ENCODE measurements around the gene SIGLEC7. TPM values are rescaled to one million over a fixed set of nuclear protein-coding genes. Genes with fewer than 3 reads are reported as not detected.

SIGLEC7 gene
- total RNA-seq, 4 donors from 2014 or later: not detected

DNA sequence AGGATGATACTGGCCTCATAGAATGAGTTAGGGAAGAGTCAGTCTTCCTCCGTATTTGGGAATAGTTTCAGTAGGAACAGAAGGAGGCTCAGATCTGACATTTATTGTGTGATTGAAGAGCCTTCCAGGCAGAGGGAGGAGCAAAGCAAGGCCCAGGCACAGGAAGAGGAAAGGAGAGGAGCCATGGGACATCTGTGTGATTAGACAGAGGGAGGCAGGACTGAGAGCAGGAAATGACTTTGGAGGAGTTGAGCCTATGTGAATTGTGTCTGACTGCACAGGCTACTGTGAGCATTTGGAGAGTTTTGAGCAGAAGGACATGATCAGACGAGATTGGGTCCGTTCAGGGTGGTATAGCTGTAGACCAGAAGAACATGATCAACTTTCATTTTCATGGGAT, 8.5 kb downstream of the SIGLEC7 start:
- Histone ChIP-seq H3K27ac (no peak overlapping the region), H3K9me3 (no peaks in the 10 kb centered on the region), H3K36me3 (no peaks in the 10 kb centered on the region), H3K4me1 (no peaks in the 10 kb centered on the region), H3K4me3 (no peak overlapping the region), H3K27me3 (peaks cover 8% of the 10 kb centered on the region)
- TF ChIP-seq POLR2AphosphoS5 (IDR thresholded peaks at IDR 0.05): no peak
- no peak for TF ChIP-seq EP300 (IDR thresholded peaks at IDR 0.05)
- TF ChIP-seq CTCF (IDR thresholded peaks at IDR 0.05): no peak
- no peak for TF ChIP-seq POLR2A (IDR thresholded peaks at IDR 0.05)
- no peak for DNase-seq (ENCODE audit: low spot score in 2 of 2)
- WGBS: 65% methylated on average over 3 of the region's 3 CpGs

GRCh38 chr19:51156710-51157109, 14.6 kb downstream of the SIGLEC7 start:
- DNase-seq (ENCODE audit: low spot score in 2 of 2): no peak
- no peak for TF ChIP-seq EP300 (IDR thresholded peaks at IDR 0.05)
- TF ChIP-seq POLR2A (IDR thresholded peaks at IDR 0.05): no peak
- TF ChIP-seq CTCF (IDR thresholded peaks at IDR 0.05): no peak
- no peak for TF ChIP-seq POLR2AphosphoS5 (IDR thresholded peaks at IDR 0.05)
- WGBS: 56% methylated on average over 2 of the region's 2 CpGs

DNA sequence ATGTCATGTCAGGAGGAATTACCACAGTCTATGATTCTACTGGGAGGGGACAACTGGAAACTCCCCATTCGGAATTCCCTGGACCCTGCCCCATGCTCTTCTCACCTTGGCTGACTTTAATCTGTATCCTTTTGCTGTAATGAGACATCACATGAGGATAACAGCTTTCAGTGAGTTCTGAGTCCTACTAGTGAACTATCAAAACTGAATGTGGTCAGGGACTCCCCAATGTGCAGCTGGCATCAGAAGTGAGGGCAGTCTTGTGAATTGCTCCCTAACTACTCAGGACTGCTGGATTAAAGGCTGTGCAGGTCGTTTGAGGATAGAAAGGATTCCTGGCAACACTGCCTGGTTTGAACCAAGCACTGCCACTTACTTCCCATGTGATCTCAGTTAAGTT, 15.2 kb downstream of the SIGLEC7 start:
- Histone ChIP-seq H3K27me3 (peaks cover 10% of the 10 kb centered on the region), H3K9me3 (no peaks in the 10 kb centered on the region), H3K4me1 (peaks cover 17% of the 10 kb centered on the region), H3K4me3 (no peak overlapping the region), H3K27ac (no peak overlapping the region), H3K36me3 (no peaks in the 10 kb centered on the region)
- TF ChIP-seq CTCF (IDR thresholded peaks at IDR 0.05) (no peak), POLR2AphosphoS5 (IDR thresholded peaks at IDR 0.05) (no peak), EP300 (IDR thresholded peaks at IDR 0.05) (no peak), POLR2A (IDR thresholded peaks at IDR 0.05) (no peak)
- 39% methylated on average over 2 of the region's 2 CpGs for WGBS
- no peak for DNase-seq (ENCODE audit: low spot score in 2 of 2)

More at GRCh38 chr19:51156710-51157109, 14.6 kb downstream of the SIGLEC7 start:
- peaks cover 12% of the 10 kb centered on the region for H3K4me1 ChIP-seq
- no peaks in the 10 kb centered on the region for H3K36me3 ChIP-seq
- H3K4me3 ChIP-seq: no peak overlapping the region
- peaks cover 10% of the 10 kb centered on the region for H3K27me3 ChIP-seq
- no peaks in the 10 kb centered on the region for H3K9me3 ChIP-seq
- no peak overlapping the region for H3K27ac ChIP-seq

GRCh38 chr19:51158474-51159129, 16.5 kb downstream of the SIGLEC7 start:
- DNase-seq (ENCODE audit: low spot score in 2 of 2): no peak
- Histone ChIP-seq H3K27ac (no peak overlapping the region), H3K4me1 (peaks cover 25% of the 10 kb centered on the region), H3K27me3 (peaks cover 10% of the 10 kb centered on the region), H3K36me3 (no peaks in the 10 kb centered on the region), H3K9me3 (no peaks in the 10 kb centered on the region), H3K4me3 (no peak overlapping the region)
- TF ChIP-seq CTCF (IDR thresholded peaks at IDR 0.05) (peak; percentile 37 to 66), EP300 (IDR thresholded peaks at IDR 0.05) (no peak)
- WGBS: 23% methylated on average over 7 of the region's 7 CpGs

DNA sequence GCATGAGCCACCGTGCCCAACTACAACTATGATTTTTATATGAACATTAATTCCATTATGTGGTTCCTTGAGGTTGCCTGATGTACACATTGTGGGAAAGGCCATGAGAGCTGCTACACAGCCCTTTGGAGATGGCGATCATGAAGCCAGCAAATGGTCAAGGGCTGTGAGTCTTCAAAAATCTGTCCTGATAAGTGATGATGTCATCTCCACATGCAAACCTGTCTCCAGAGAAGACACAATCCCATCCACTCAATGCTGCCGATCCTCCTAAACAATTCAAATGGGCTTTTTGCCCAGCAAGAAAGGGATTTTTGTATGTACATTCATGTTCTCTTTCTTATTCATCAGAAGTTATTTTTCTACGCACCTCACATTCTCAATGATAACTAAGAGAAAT, 17.6 kb downstream of the SIGLEC7 start:
- no peak for TF ChIP-seq CTCF (IDR thresholded peaks at IDR 0.05)
- no peak for TF ChIP-seq POLR2AphosphoS5 (IDR thresholded peaks at IDR 0.05)
- TF ChIP-seq POLR2A (IDR thresholded peaks at IDR 0.05): no peak
- no peak for TF ChIP-seq EP300 (IDR thresholded peaks at IDR 0.05)
- Histone ChIP-seq H3K27me3 (peaks cover 2% of the 10 kb centered on the region), H3K4me3 (no peak overlapping the region), H3K4me1 (peaks cover 31% of the 10 kb centered on the region), H3K27ac (no peak overlapping the region), H3K36me3 (no peaks in the 10 kb centered on the region), H3K9me3 (no peaks in the 10 kb centered on the region)
- DNase-seq (ENCODE audit: low spot score in 2 of 2): no peak
- 87% methylated on average over 4 of the region's 4 CpGs for WGBS

Measured in suprapubic skin (tissue), 4 donors.